Endothelial cell of umbilical vein (primary cell): ENCODE results near the gene ZNF526.

Source experiments
- FOS ChIP-seq: IDR thresholded peaks from 2 replicates; pipeline ENCODE4 v1.6.1; 2011; ENCODE audit warnings: mild to moderate bottlenecking, low read length, moderate library complexity, borderline replicate concordance; ENCODE audit not compliant: insufficient read depth
- TF ChIP-seq, protein P1 (sequence below), 2 donors: IDR thresholded peaks; 1 replicate in 1 of 2; 2 replicates in 1 of 2; pipeline ENCODE4 v1.5.1; 2011; ENCODE audit warnings: low read length in 2 of 2, mild to moderate bottlenecking in 2 of 2, moderate library complexity in 2 of 2, control low read depth in 1 of 2, inconsistent platforms in 1 of 2, low read depth in 1 of 2; ENCODE audit not compliant: insufficient read depth in 1 of 2; ENCODE audit errors: extremely low read depth in 1 of 2

DNA sequence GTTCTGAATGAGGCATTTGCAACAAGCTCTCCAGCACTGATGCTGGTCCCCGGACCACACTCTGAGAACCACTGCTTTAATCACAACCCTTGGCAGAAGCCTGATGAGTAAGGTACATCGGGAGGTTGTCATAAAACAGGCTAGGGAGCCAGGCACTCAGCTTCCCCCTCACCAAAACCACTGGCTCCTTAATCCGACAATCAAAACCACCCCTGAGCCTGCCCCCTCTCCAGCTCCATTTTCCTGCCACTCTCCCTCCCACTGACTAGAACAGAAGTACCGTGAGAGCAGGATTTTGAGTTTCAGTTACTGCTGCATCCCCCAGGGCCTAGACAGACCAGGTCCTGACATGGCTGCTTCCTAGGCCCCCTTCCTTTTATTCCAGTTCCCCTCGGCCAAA is 15.1 kb downstream of the ZNF526 start:
- TF ChIP-seq, protein P1, sequence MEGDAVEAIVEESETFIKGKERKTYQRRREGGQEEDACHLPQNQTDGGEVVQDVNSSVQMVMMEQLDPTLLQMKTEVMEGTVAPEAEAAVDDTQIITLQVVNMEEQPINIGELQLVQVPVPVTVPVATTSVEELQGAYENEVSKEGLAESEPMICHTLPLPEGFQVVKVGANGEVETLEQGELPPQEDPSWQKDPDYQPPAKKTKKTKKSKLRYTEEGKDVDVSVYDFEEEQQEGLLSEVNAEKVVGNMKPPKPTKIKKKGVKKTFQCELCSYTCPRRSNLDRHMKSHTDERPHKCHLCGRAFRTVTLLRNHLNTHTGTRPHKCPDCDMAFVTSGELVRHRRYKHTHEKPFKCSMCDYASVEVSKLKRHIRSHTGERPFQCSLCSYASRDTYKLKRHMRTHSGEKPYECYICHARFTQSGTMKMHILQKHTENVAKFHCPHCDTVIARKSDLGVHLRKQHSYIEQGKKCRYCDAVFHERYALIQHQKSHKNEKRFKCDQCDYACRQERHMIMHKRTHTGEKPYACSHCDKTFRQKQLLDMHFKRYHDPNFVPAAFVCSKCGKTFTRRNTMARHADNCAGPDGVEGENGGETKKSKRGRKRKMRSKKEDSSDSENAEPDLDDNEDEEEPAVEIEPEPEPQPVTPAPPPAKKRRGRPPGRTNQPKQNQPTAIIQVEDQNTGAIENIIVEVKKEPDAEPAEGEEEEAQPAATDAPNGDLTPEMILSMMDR (IDR thresholded peaks at IDR 0.05; ENCODE audit: extremely low read depth in 1 of 2, insufficient read depth in 1 of 2, low read depth in 1 of 2, low read length in 2 of 2): no peak
- TF ChIP-seq FOS: no peak
